H9 (cell line): Measurements from ENCODE around the gene ABCD1. TPM values are rescaled to one million over a fixed set of nuclear protein-coding genes. Genes with fewer than 3 reads are reported as not detected.

Experiments
- DNase-seq: peaks from one replicate; pipeline ENCODE4 v3.0.0-alpha.2; 2017
- H2AFZ ChIP-seq: one replicate; pipeline ENCODE4 v1.6.1; 2013; ENCODE audit warnings: mild to moderate bottlenecking, low read length, control low read depth, moderate library complexity
- H2AK5ac ChIP-seq: 2 replicates; pipeline ENCODE4 v1.6.1; 2013; ENCODE audit warnings: low read length, control low read depth, mixed read lengths; ENCODE audit not compliant: insufficient read length
- H2BK120ac ChIP-seq: one replicate; pipeline ENCODE4 v1.6.1; 2013; ENCODE audit warnings: low read depth, mild to moderate bottlenecking, low read length, control low read depth, inconsistent platforms; ENCODE audit not compliant: poor library complexity, severe bottlenecking
- H2BK12ac ChIP-seq: 2 replicates; pipeline ENCODE4 v1.6.1; 2013; ENCODE audit warnings: low read length, control low read depth, mixed read lengths, low read depth; ENCODE audit not compliant: insufficient read length
- H2BK15ac ChIP-seq: 2 replicates; pipeline ENCODE4 v1.6.1; 2013; ENCODE audit warnings: low read depth, low read length, control low read depth
- H2BK20ac ChIP-seq: one replicate; pipeline ENCODE4 v1.6.1; 2013; ENCODE audit warnings: low read depth, mild to moderate bottlenecking, low read length, control low read depth, inconsistent platforms; ENCODE audit not compliant: poor library complexity, severe bottlenecking
- H2BK5ac ChIP-seq: 2 replicates; pipeline ENCODE4 v1.6.1; 2013; ENCODE audit warnings: low read length, control low read depth, mixed read lengths; ENCODE audit not compliant: insufficient read length
- H3K14ac ChIP-seq: 2 replicates; pipeline ENCODE4 v1.6.1; 2013; ENCODE audit warnings: low read length, control low read depth; ENCODE audit not compliant: insufficient read depth
- H3K18ac ChIP-seq: 2 replicates; pipeline ENCODE4 v1.6.1; 2013; ENCODE audit warnings: low read depth, mild to moderate bottlenecking, mixed read lengths, low read length, control low read depth; ENCODE audit not compliant: insufficient read length
- H3K23ac ChIP-seq: 2 replicates; pipeline ENCODE4 v1.6.1; 2013; ENCODE audit warnings: low read length, control low read depth, mixed read lengths, low read depth; ENCODE audit not compliant: insufficient read length
- H3K23me2 ChIP-seq: 2 replicates; pipeline ENCODE4 v1.6.1; 2013; ENCODE audit warnings: low read depth, mild to moderate bottlenecking, mixed read lengths, low read length, control low read depth; ENCODE audit not compliant: insufficient read length, poor library complexity, severe bottlenecking
- H3K27ac ChIP-seq: 2 replicates; pipeline ENCODE4 v1.5.1; 2013; ENCODE audit warnings: low read length, control low read depth, mixed read lengths, low read depth; ENCODE audit not compliant: insufficient read length
- H3K27me3 ChIP-seq: 2 replicates; pipeline ENCODE4 v1.6.1; 2013; ENCODE audit warnings: low read length, control low read depth, inconsistent platforms; ENCODE audit not compliant: insufficient read depth
- H3K4ac ChIP-seq: 2 replicates; pipeline ENCODE4 v1.6.1; 2013; ENCODE audit warnings: low read depth, mild to moderate bottlenecking, control low read depth, inconsistent platforms, low read length, moderate library complexity
- H3K4me1 ChIP-seq: 2 replicates; pipeline ENCODE4 v1.6.1; 2013; ENCODE audit warnings: low read length, control low read depth, inconsistent platforms; ENCODE audit not compliant: insufficient read depth
- H3K4me2 ChIP-seq: 2 replicates; pipeline ENCODE4 v1.6.1; 2013; ENCODE audit warnings: low read length, control low read depth, mixed read lengths; ENCODE audit not compliant: insufficient read length, insufficient read depth
- H3K56ac ChIP-seq: 2 replicates; pipeline ENCODE4 v1.6.1; 2013; ENCODE audit warnings: low read depth, mild to moderate bottlenecking, mixed read lengths, low read length, control low read depth; ENCODE audit not compliant: insufficient read length
- H3K79me1 ChIP-seq: 2 replicates; pipeline ENCODE4 v1.6.1; 2013; ENCODE audit warnings: low read depth, mild to moderate bottlenecking, moderate library complexity, low read length, control low read depth, inconsistent platforms; ENCODE audit not compliant: insufficient read depth, poor library complexity, severe bottlenecking
- H3K79me2 ChIP-seq: 2 replicates; pipeline ENCODE4 v1.6.1; 2013; ENCODE audit warnings: low read length, control low read depth, inconsistent platforms; ENCODE audit not compliant: insufficient read depth
- H3K9ac ChIP-seq: 2 replicates; pipeline ENCODE4 v1.6.1; 2013; ENCODE audit warnings: low read length, control low read depth, mixed read lengths; ENCODE audit not compliant: insufficient read length; ENCODE audit errors: extremely low read depth
- H3K9me3 ChIP-seq: one replicate; pipeline ENCODE4 v1.6.1; 2013; ENCODE audit warnings: low read depth, low read length, inconsistent platforms; ENCODE audit not compliant: control insufficient read depth
- H3T11ph ChIP-seq: one replicate; pipeline ENCODE4 v1.6.1; 2013; ENCODE audit warnings: mild to moderate bottlenecking, low read length, control low read depth, inconsistent platforms
- H4K20me1 ChIP-seq: one replicate; pipeline ENCODE4 v1.6.1; 2013; ENCODE audit not compliant: control insufficient read depth, insufficient read length, insufficient read depth
- H4K5ac ChIP-seq: 2 replicates; pipeline ENCODE4 v1.6.1; 2013; ENCODE audit warnings: low read depth, mild to moderate bottlenecking, mixed read lengths, low read length, control low read depth; ENCODE audit not compliant: insufficient read length
- H4K8ac ChIP-seq: replicated peaks from 2 replicates; pipeline ENCODE4 v1.6.1; 2013; ENCODE audit warnings: low read length, control low read depth, mixed read lengths, low read depth; ENCODE audit not compliant: insufficient read length
- H4K91ac ChIP-seq: 2 replicates; pipeline ENCODE4 v1.6.1; 2013; ENCODE audit warnings: low read depth, mild to moderate bottlenecking, moderate library complexity, mixed read lengths, low read length, control low read depth; ENCODE audit not compliant: insufficient read length
- H3K27ac Mint-ChIP-seq, 3 experiments: 2 replicates in 2 of 3; 3 replicates in 1 of 3; pipeline ENCODE4 v1.8.0; 2020 to 2021; ENCODE audit warnings: mixed read lengths in 3 of 3, mild to moderate bottlenecking in 1 of 3, moderate library complexity in 1 of 3
- H3K27me3 Mint-ChIP-seq: 2 replicates; pipeline ENCODE4 v1.8.0; 2021; ENCODE audit warnings: low read depth, mild to moderate bottlenecking, moderate library complexity, mixed read lengths
- H3K36me3 Mint-ChIP-seq, 3 experiments: 2 replicates in 2 of 3; 3 replicates in 1 of 3; pipeline ENCODE4 v1.8.0; 2020 to 2021; ENCODE audit warnings: low read depth in 3 of 3, mixed read lengths in 3 of 3; ENCODE audit not compliant: insufficient read depth in 1 of 3
- H3K4me1 Mint-ChIP-seq, 2 experiments: 2 replicates each; pipeline ENCODE4 v1.8.0; 2020; ENCODE audit warnings: mixed read lengths in 2 of 2
- H3K4me3 Mint-ChIP-seq, 2 experiments: 2 replicates in 1 of 2; 3 replicates in 1 of 2; pipeline ENCODE4 v1.8.0; 2020 to 2021; ENCODE audit warnings: mild to moderate bottlenecking in 2 of 2, mixed read lengths in 2 of 2, moderate library complexity in 1 of 2
- H3K9me3 Mint-ChIP-seq, 2 experiments: 2 replicates in 1 of 2; 3 replicates in 1 of 2; pipeline ENCODE4 v1.8.0; 2020; ENCODE audit warnings: mild to moderate bottlenecking in 2 of 2, mixed read lengths in 2 of 2, moderate library complexity in 1 of 2
- WGBS: extraction: QIAGEN DNeasy Blood & Tissue Kit; methylation state at CpG from one replicate; pipeline ENCODE4 v1.1.7; 2013; ENCODE audit warnings: missing lambda C conversion rate, low lambda C conversion rate, mixed read lengths; ENCODE audit not compliant: insufficient read length; ENCODE audit errors: extremely low coverage; 5-methylcytosine and 5-hydroxymethylcytosine counted together
- total RNA-seq: library from RNA; stranded (reverse); gene quantifications from 2 replicates; pipeline ENCODE4 v1.2.1, GENCODE V29; 2021
- TF ChIP-seq, protein P1 (sequence below): fragments of 200-600 bp; sonication (generic); conservative IDR thresholded peaks from 3 replicates; pipeline ENCODE4 v1.8.0; 2021; ENCODE audit warnings: antibody characterized with exemption, mild to moderate bottlenecking

Gene ABCD1
- total RNA-seq, 1 experiment from 2014 or later: 11.1 TPM

DNA sequence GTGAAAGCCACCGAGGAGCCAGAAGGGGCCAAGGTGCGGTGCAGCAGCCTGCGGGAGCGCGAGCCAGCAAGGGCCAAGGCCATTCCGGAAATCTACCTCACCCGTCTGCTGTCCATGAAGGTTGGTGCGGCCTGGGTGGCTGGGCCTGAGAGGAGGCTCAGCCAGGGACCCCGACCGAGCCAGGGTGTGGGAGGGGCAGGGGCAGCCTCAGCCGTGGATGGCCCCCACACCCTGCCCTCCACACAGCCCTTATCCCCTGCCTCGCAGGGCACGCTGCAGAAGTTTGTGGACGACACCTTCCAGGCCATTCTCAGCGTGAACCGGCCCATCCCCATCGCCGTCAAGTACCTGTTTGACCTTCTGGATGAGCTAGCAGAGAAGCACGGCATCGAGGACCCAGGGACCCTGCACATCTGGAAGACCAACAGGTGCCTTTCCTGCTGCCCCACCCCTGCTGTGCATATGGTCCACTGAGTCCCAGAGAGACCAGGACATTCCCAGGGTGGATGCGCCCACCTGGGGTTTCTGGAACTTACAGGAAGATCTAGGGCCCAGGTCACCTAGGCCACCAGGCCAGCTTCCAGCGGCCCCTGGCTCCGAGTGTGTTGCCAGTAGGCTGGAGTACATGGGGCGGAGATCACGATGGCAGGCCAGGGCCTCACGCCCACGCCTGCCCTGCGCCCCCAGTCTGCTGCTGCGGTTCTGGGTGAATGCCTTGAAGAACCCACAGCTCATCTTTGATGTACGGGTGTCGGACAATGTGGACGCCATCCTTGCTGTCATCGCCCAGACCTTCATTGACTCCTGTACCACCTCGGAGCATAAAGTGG is 52.8 kb downstream of the ABCD1 start:
- no peaks in the 10 kb centered on the region for H3K4me1 ChIP-seq
- WGBS: no CpG with 5 or more reads among the region's 34 CpGs
- H3T11ph ChIP-seq: no peak overlapping the region
- H3K18ac ChIP-seq: no peak overlapping the region
- no peak overlapping the region for H3K27ac Mint-ChIP-seq
- H2BK20ac ChIP-seq: no peak overlapping the region
- H3K23me2 ChIP-seq: no peaks in the 10 kb centered on the region
- H3K4me1 Mint-ChIP-seq: peaks cover 4 to 8% of the 10 kb centered on the region in 2 experiments
- no peak overlapping the region for H2BK12ac ChIP-seq
- H2BK15ac ChIP-seq: no peak overlapping the region
- no peak overlapping the region for H2BK5ac ChIP-seq
- no peak for DNase-seq
- no peak overlapping the region for H3K27ac ChIP-seq
- no peak overlapping the region for H3K9ac ChIP-seq
- TF ChIP-seq, protein P1, sequence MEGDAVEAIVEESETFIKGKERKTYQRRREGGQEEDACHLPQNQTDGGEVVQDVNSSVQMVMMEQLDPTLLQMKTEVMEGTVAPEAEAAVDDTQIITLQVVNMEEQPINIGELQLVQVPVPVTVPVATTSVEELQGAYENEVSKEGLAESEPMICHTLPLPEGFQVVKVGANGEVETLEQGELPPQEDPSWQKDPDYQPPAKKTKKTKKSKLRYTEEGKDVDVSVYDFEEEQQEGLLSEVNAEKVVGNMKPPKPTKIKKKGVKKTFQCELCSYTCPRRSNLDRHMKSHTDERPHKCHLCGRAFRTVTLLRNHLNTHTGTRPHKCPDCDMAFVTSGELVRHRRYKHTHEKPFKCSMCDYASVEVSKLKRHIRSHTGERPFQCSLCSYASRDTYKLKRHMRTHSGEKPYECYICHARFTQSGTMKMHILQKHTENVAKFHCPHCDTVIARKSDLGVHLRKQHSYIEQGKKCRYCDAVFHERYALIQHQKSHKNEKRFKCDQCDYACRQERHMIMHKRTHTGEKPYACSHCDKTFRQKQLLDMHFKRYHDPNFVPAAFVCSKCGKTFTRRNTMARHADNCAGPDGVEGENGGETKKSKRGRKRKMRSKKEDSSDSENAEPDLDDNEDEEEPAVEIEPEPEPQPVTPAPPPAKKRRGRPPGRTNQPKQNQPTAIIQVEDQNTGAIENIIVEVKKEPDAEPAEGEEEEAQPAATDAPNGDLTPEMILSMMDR: no peak
- H2AK5ac ChIP-seq: no peak overlapping the region
- H3K4me3 Mint-ChIP-seq: no peak overlapping the region
- no peak overlapping the region for H4K8ac ChIP-seq
- no peaks in the 10 kb centered on the region for H3K79me1 ChIP-seq
- H3K79me2 ChIP-seq: no peaks in the 10 kb centered on the region
- H4K20me1 ChIP-seq: no peaks in the 10 kb centered on the region
- H3K9me3 Mint-ChIP-seq: peaks cover 27 to 45% of the 10 kb centered on the region in 2 experiments
- no peak overlapping the region for H2BK120ac ChIP-seq
- peaks cover 2% of the 10 kb centered on the region; the same call in 1 of the 2 replicates for H3K27me3 Mint-ChIP-seq
- no peaks in the 10 kb centered on the region for H3K9me3 ChIP-seq
- no peak overlapping the region for H3K14ac ChIP-seq
- no peak overlapping the region for H3K4me2 ChIP-seq
- no peak overlapping the region for H4K5ac ChIP-seq
- H3K56ac ChIP-seq: no peak overlapping the region
- no peaks in the 10 kb centered on the region for H3K27me3 ChIP-seq
- no peak overlapping the region for H3K23ac ChIP-seq
- no peak overlapping the region for H2AFZ ChIP-seq
- H3K36me3 Mint-ChIP-seq: peaks cover 0 to 5% (median 3%) of the 10 kb centered on the region in 3 experiments; a peak in 5 of 7 replicates
- H3K4ac ChIP-seq: no peak overlapping the region
- H4K91ac ChIP-seq: no peak overlapping the region
